A673 (cell line): Measurements from ENCODE around the gene TLE4. TPM values are rescaled to one million over a fixed set of nuclear protein-coding genes. Genes with fewer than 3 reads are reported as not detected.

Experiments
- BruUV-seq: library from RNA; stranded (reverse); fragments of 400-500 nt; replicated peaks from 2 replicates; lab custom pipeline; 2021; lab: Mats Ljungman, UMichigan
- CTCF ChIA-PET: fragments of 300-600 bp; sonication (Branson Sonifier 250); formaldehyde crosslinking; loops from one replicate; lab custom pipeline; 2022; ENCODE audit warnings: antibody characterized with exemption; lab: Charles Lee
- POLR2A ChIA-PET: fragments of 300-600 bp; sonication (Branson Sonifier 250); formaldehyde crosslinking; loops from one replicate; lab custom pipeline; 2022; ENCODE audit warnings: antibody characterized with exemption; ENCODE audit not compliant: low non-redundant PET; lab: Charles Lee
- DNase-seq: peaks from one replicate; pipeline ENCODE4 v3.0.0-alpha.2; 2015; ENCODE audit warnings: low spot score
- H3K27ac ChIP-seq: fragments of 200-600 bp; sonication (generic); 2 replicates; pipeline ENCODE4 v1.5.1; 2016; ENCODE audit warnings: mixed run types, low read depth, mild to moderate bottlenecking, mixed read lengths, antibody characterized with exemption, low read length; ENCODE audit not compliant: poor library complexity, severe bottlenecking
- H3K27me3 ChIP-seq: fragments of 200-600 bp; sonication (generic); replicated peaks from 2 replicates; pipeline ENCODE4 v1.6.1; 2017; ENCODE audit warnings: mixed run types, low read depth, mild to moderate bottlenecking, mixed read lengths, antibody characterized with exemption, low read length; ENCODE audit not compliant: insufficient read depth, poor library complexity
- H3K36me3 ChIP-seq: fragments of 200-600 bp; sonication (generic); 2 replicates; pipeline ENCODE4 v1.6.1; 2016; ENCODE audit warnings: mixed run types, mild to moderate bottlenecking, mixed read lengths, antibody characterized with exemption, low read length; ENCODE audit not compliant: insufficient read depth, poor library complexity, severe bottlenecking
- H3K4me1 ChIP-seq: fragments of 200-600 bp; sonication (generic); 2 replicates; pipeline ENCODE4 v1.6.1; 2017; ENCODE audit warnings: mixed run types, mild to moderate bottlenecking, mixed read lengths, antibody characterized with exemption, low read length; ENCODE audit not compliant: insufficient read depth, poor library complexity, severe bottlenecking
- H3K4me3 ChIP-seq: fragments of 200-600 bp; sonication (generic); 2 replicates; pipeline ENCODE4 v1.5.1; 2016; ENCODE audit warnings: low read depth, mixed run types, mild to moderate bottlenecking, mixed read lengths, low read length; ENCODE audit not compliant: poor library complexity, severe bottlenecking
- H3K9me3 ChIP-seq: fragments of 200-600 bp; sonication (generic); 2 replicates; pipeline ENCODE4 v1.6.1; 2016; ENCODE audit warnings: mixed run types, low read depth, mild to moderate bottlenecking, mixed read lengths, antibody characterized with exemption, low read length; ENCODE audit not compliant: poor library complexity, severe bottlenecking
- CTCF ChIP-seq: fragments of 300-800, 200-600 bp; sonication (generic); conservative IDR thresholded peaks from 2 replicates; pipeline ENCODE4 v1.5.1; 2017; ENCODE audit warnings: low read depth, mild to moderate bottlenecking, antibody characterized with exemption, low read length, moderate library complexity, mixed read lengths
- EZH2 ChIP-seq: fragments of 200-600 bp; sonication (generic); IDR thresholded peaks from 2 replicates; pipeline ENCODE4 v1.6.1; 2017; ENCODE audit warnings: borderline replicate concordance, low read depth, mild to moderate bottlenecking, mixed read lengths, antibody characterized with exemption, low read length; ENCODE audit not compliant: poor library complexity, severe bottlenecking
- intact Hi-C: fragments of 100-400 bp; cut with micrococcal nuclease; formaldehyde crosslinking; loops from one replicate; pipeline ENCODE4 v1.10.0; 2022; ENCODE audit not compliant: unreplicated experiment
- total RNA-seq: library from RNA; stranded (reverse); gene quantifications from 2 replicates; pipeline ENCODE4 v1.2.3, GENCODE V29; 2021

The TLE4 gene
- total RNA-seq, 1 experiment from 2014 or later, result 21.3 TPM

GRCh38 chr9:79632060-79632459 is 60.3 kb downstream of the TLE4 start:
- no peaks in the 10 kb centered on the region for H3K36me3 ChIP-seq
- no TSS peak for BruUV-seq

GRCh38 chr9:79632705-79633104 is 60.9 kb downstream of the TLE4 start:
- POLR2A ChIA-PET, result no interaction called here
- Histone ChIP-seq H3K27me3 (no peaks in the 10 kb centered on the region), H3K4me3 (no peak overlapping the region), H3K4me1 (peaks cover 56% of the 10 kb centered on the region), H3K36me3 (no peaks in the 10 kb centered on the region), H3K9me3 (no peaks in the 10 kb centered on the region), H3K27ac (no peak overlapping the region)
- no peak for DNase-seq
- CTCF ChIA-PET, result no interaction called here
- intact Hi-C loops, result no loop called here
- TF ChIP-seq EZH2, result no peak
- TF ChIP-seq CTCF, result no peak
- BruUV-seq, result no TSS peak

More at GRCh38 chr9:79632060-79632459, 60.3 kb downstream of the TLE4 start:
- peak; percentile 30 for DNase-seq
- Histone ChIP-seq H3K9me3 (no peaks in the 10 kb centered on the region), H3K4me3 (no peak overlapping the region), H3K4me1 (peaks cover 57% of the 10 kb centered on the region), H3K27ac (no peak overlapping the region), H3K27me3 (no peaks in the 10 kb centered on the region)
- POLR2A ChIA-PET, result no interaction called here
- intact Hi-C loops, result no loop called here
- TF ChIP-seq CTCF (no peak), EZH2 (no peak)
- CTCF ChIA-PET, result no interaction called here

GRCh38 chr9:79633558-79633957 is 61.8 kb downstream of the TLE4 start:
- TF ChIP-seq EZH2, result no peak
- no peak for TF ChIP-seq CTCF
- H3K27ac ChIP-seq, result no peak overlapping the region
- no TSS peak for BruUV-seq
- no peak overlapping the region for H3K4me3 ChIP-seq
- ChIA-PET CTCF (no interaction called here), POLR2A (no interaction called here)
- H3K4me1 ChIP-seq, result peaks cover 47% of the 10 kb centered on the region
- no peaks in the 10 kb centered on the region for H3K27me3 ChIP-seq
- H3K9me3 ChIP-seq, result no peaks in the 10 kb centered on the region
- no peak for DNase-seq
- H3K36me3 ChIP-seq, result no peaks in the 10 kb centered on the region
- intact Hi-C loops, result no loop called here
